H1 (cell line): Measurements from ENCODE around the gene ASB7. TPM values are rescaled to one million over a fixed set of nuclear protein-coding genes. Genes with fewer than 3 reads are reported as not detected.

Experiments
- CHD1 ChIP-seq: IDR thresholded peaks from 2 replicates; pipeline ENCODE4 v1.6.1; 2012; ENCODE audit warnings: low read depth, low read length, improper control_type of control experiment
- RNF2 ChIP-seq: fragments of 200-900, 300-1000 bp; sonication (generic); IDR thresholded peaks from 2 replicates; pipeline ENCODE4 v1.7.1; 2016; ENCODE audit warnings: borderline replicate concordance, low read depth, mild to moderate bottlenecking, antibody characterized with exemption, low read length; ENCODE audit not compliant: poor library complexity, severe bottlenecking; ENCODE audit errors: missing control alignments
- SP1 ChIP-seq: IDR thresholded peaks from 2 replicates; pipeline ENCODE4 v1.6.1; 2011; ENCODE audit warnings: low read depth, low read length
- polyA plus RNA-seq, 7 experiments: library from polyadenylated mRNA; depleted of rRNA in 3 of 7; stranded (reverse) in 5 of 7; unstranded in 2 of 7; fragments of >200 nt in 5 of 7; fragments of 200-250 nt in 2 of 7; gene quantifications; 1 replicate in 5 of 7; 2 replicates in 1 of 7; 4 replicates in 1 of 7; pipeline versions ENCODE4 v1.2.1 to v1.2.3, GENCODE V29; 2011 to 2013; ENCODE audit warnings: missing spikeins in 2 of 7, mixed read lengths in 2 of 7
- total RNA-seq: library from RNA; stranded (reverse); fragmentation: NEBNext Ultra II Directional; extraction: Animal tissue kit (Norgen Biotek cat#: 25700); gene quantifications from 2 replicates; pipeline ENCODE4 v1.2.1, GENCODE V29; 2021

ASB7 gene
- total and polyA plus RNA-seq, 2 of the 8 experiments (the other 6 are each of a cell fraction or from before 2014, with no cell fraction given) = 5.2 to 12.8 TPM

- TF ChIP-seq SP1 (no peak), RNF2 (no peak), CHD1 (no peak)
These were observed 40.0 kb downstream of the ASB7 start (continued) for GRCh38 chr15:100642213-100642949.
